Sigmoid colon (tissue), 7 donors: Measurements from ENCODE around the gene MORN1. TPM values are rescaled to one million over a fixed set of nuclear protein-coding genes. Genes with fewer than 3 reads are reported as not detected.

Experiments
- DNase-seq: peaks from one replicate; pipeline ENCODE4 v3.0.0-alpha.2; 2019
- H3K27ac ChIP-seq, 4 donors: fragments of 200-600 bp; sonication (generic); one replicate each; pipeline ENCODE4 v1.5.1; 2016 to 2019; ENCODE audit warnings: mild to moderate bottlenecking in 1 of 4
- H3K27me3 ChIP-seq, 3 donors: fragments of 200-600 bp; sonication (generic); one replicate each; pipeline ENCODE4 v1.5.1; 2019; ENCODE audit warnings: mild to moderate bottlenecking in 1 of 3
- H3K36me3 ChIP-seq, 4 donors: fragments of 200-600 bp; sonication (generic); one replicate each; pipeline ENCODE4 v1.5.1; 2016 to 2019
- H3K4me1 ChIP-seq, 4 donors: fragments of 200-600 bp; sonication (generic); one replicate each; pipeline ENCODE4 v1.5.1; 2017 to 2019
- H3K4me3 ChIP-seq, 4 donors: fragments of 200-600 bp; sonication (generic); one replicate each; pipeline ENCODE4 v1.5.1; 2017 to 2019; ENCODE audit warnings: mild to moderate bottlenecking in 2 of 4, moderate library complexity in 1 of 4
- H3K9me3 ChIP-seq, 4 donors: fragments of 200-600 bp in 3 of 4; sonication (generic) in 3 of 4; one replicate each; pipeline versions ENCODE4 v1.5.1 to v1.6.1; 2013 to 2019
- EP300 ChIP-seq, 4 donors: sonication (generic); formaldehyde crosslinking; IDR thresholded peaks; one replicate each; pipeline ENCODE4 v1.6.1; 2017; ENCODE audit warnings: antibody characterized with exemption in 4 of 4
- POLR2A ChIP-seq, 2 donors: fragments of 450-650 bp; IDR thresholded peaks; one replicate each; pipeline ENCODE4 v1.6.1; 2016; ENCODE audit warnings: antibody characterized with exemption in 2 of 2, mild to moderate bottlenecking in 2 of 2, moderate library complexity in 2 of 2
- POLR2AphosphoS5 ChIP-seq, 4 donors: sonication (generic); formaldehyde crosslinking; IDR thresholded peaks; one replicate each; pipeline ENCODE4 v1.6.1; 2017; ENCODE audit warnings: antibody characterized with exemption in 4 of 4
- WGBS, 2 donors: extraction: QIAGEN DNeasy Blood & Tissue Kit; methylation state at CpG; one replicate each; pipeline ENCODE4 v1.1.7; 2013; 5-methylcytosine and 5-hydroxymethylcytosine counted together
- intact Hi-C: fragments of 100-400 bp; cut with DNase I; formaldehyde crosslinking; loops from one replicate; pipeline ENCODE4 v1.15.1; 2023
- polyA plus RNA-seq, 3 donors: library from polyadenylated mRNA; stranded (reverse); fragments of 200-250 nt; gene quantifications; one replicate each; pipeline ENCODE4 v1.2.3, GENCODE V29; 2013
- total RNA-seq, 4 donors: library from RNA; depleted of rRNA; stranded (reverse); fragments of >200 nt; gene quantifications; one replicate each; pipeline ENCODE4 v1.1.0, GENCODE V29; 2016
- TF ChIP-seq, protein P1 (sequence below), 4 experiments: fragments of 450-650 bp in 3 of 4; fragments of 200-600 bp in 1 of 4; IDR thresholded peaks; one replicate each; pipeline ENCODE4 v1.5.1; 2016 to 2019; ENCODE audit warnings: antibody characterized with exemption in 4 of 4, mild to moderate bottlenecking in 3 of 4, moderate library complexity in 2 of 4
- donor health status: healthy with polysubstance abuse.
- donor health status: Bipolar disorder and iron deficiency.
- donor health status: healthy.

Gene MORN1
- total and polyA plus RNA-seq, 7 donors = 2.4 to 9.1 (median 6.4) TPM

- Histone ChIP-seq H3K4me1 (no peaks in the 10 kb centered on the region), H3K9me3 (peaks cover 0 to 6% (median 4%) of the 10 kb centered on the region in 4 donors), H3K27ac (no peak overlapping the region), H3K4me3 (no peak overlapping the region), H3K36me3 (no peaks in the 10 kb centered on the region), H3K27me3 (peaks cover 5 to 83% (median 33%) of the 10 kb centered on the region in 3 donors)
- no peak for DNase-seq
- TF ChIP-seq EP300 (IDR thresholded peaks at IDR 0.05) (no peak), POLR2A (IDR thresholded peaks at IDR 0.05) (no peak), POLR2AphosphoS5 (IDR thresholded peaks at IDR 0.05) (no peak)
- TF ChIP-seq, protein P1, sequence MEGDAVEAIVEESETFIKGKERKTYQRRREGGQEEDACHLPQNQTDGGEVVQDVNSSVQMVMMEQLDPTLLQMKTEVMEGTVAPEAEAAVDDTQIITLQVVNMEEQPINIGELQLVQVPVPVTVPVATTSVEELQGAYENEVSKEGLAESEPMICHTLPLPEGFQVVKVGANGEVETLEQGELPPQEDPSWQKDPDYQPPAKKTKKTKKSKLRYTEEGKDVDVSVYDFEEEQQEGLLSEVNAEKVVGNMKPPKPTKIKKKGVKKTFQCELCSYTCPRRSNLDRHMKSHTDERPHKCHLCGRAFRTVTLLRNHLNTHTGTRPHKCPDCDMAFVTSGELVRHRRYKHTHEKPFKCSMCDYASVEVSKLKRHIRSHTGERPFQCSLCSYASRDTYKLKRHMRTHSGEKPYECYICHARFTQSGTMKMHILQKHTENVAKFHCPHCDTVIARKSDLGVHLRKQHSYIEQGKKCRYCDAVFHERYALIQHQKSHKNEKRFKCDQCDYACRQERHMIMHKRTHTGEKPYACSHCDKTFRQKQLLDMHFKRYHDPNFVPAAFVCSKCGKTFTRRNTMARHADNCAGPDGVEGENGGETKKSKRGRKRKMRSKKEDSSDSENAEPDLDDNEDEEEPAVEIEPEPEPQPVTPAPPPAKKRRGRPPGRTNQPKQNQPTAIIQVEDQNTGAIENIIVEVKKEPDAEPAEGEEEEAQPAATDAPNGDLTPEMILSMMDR (IDR thresholded peaks at IDR 0.05) = no peak
- 67 to 84% methylated on average over 34 of the region's 34 CpGs for WGBS, 2 donors
- intact Hi-C loops = no loop called here
Observed at GRCh38 chr1:2433936-2434655, 42.7 kb upstream of the MORN1 start.

- no peak for DNase-seq
- no peak overlapping the region for H3K27ac ChIP-seq
- H3K4me1 ChIP-seq = no peaks in the 10 kb centered on the region
- WGBS, 2 donors = 89 to 92% methylated on average over 13 of the region's 13 CpGs
- no peaks in the 10 kb centered on the region for H3K36me3 ChIP-seq
- H3K4me3 ChIP-seq = no peak overlapping the region
- H3K9me3 ChIP-seq = peaks cover 0 to 6% (median 4%) of the 10 kb centered on the region in 4 donors
- H3K27me3 ChIP-seq = peaks cover 5 to 85% (median 34%) of the 10 kb centered on the region in 3 donors
- TF ChIP-seq EP300 (IDR thresholded peaks at IDR 0.05) (no peak), POLR2A (IDR thresholded peaks at IDR 0.05) (no peak), POLR2AphosphoS5 (IDR thresholded peaks at IDR 0.05) (no peak)
- TF ChIP-seq, protein P1 (IDR thresholded peaks at IDR 0.05) = no peak
- intact Hi-C loops = no loop called here
Observed at GRCh38 chr1:2433196-2433595, 41.8 kb upstream of the MORN1 start.

DNA sequence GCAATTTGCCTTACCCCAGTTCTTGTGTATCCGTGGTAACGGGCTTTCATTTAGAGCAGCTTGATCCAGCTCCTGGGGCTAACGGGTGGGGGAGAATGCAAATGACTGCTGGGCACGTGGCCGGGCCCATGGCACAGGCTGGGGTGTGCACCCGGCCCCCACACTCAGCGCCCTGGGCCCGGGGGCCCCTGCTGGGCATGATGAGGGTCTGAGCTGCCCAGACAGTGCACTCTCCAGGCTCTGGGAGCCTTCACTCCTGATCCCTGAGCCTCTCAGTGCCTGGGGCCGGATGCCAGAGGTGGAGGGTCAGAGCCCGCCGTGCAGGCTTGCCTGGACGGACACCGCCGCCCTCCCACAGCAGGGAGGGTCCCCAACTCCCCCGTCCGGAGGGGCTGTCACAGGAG, 41.1 kb upstream of the MORN1 start:
- Histone ChIP-seq H3K27ac (no peak overlapping the region), H3K4me3 (no peak overlapping the region), H3K36me3 (no peaks in the 10 kb centered on the region), H3K4me1 (no peaks in the 10 kb centered on the region), H3K27me3 (peaks cover 5 to 88% (median 42%) of the 10 kb centered on the region in 3 donors), H3K9me3 (peaks cover 0 to 6% (median 4%) of the 10 kb centered on the region in 4 donors)
- no peak for DNase-seq
- TF ChIP-seq EP300 (IDR thresholded peaks at IDR 0.05) = no peak
- no peak for TF ChIP-seq POLR2AphosphoS5 (IDR thresholded peaks at IDR 0.05)
- TF ChIP-seq, protein P1 (IDR thresholded peaks at IDR 0.05) = no peak
- no peak for TF ChIP-seq POLR2A (IDR thresholded peaks at IDR 0.05)
- WGBS, 2 donors = 63 to 79% methylated on average over 16 of the region's 16 CpGs
- intact Hi-C loops = no loop called here

DNA sequence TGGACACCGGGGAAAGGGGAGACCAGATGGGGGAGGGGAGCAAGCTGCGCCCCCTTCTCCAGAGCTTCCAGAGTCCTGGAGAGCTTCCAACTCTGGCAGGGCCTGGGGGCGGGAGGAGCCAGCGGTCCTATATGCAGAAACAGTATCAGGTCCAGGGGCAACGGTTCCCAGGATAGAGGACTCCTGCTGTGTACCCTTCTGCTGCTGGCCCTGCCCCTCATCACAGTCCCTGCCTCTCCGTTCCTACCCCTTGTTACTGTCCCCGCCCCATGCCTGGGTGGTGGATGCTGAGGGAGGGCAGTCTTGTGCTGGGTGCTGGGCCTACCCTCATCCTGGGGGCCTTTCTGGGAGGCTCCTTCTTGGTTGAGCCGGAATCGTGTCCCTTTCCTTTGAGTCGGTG, 40.2 kb upstream of the MORN1 start:
- 71 to 73% methylated on average over 10 of the region's 10 CpGs for WGBS, 2 donors

More for the DNA sequence above, 40.2 kb upstream of the MORN1 start:
- TF ChIP-seq POLR2A (IDR thresholded peaks at IDR 0.05) = no peak
- no peak for TF ChIP-seq POLR2AphosphoS5 (IDR thresholded peaks at IDR 0.05)
- TF ChIP-seq, protein P1 (IDR thresholded peaks at IDR 0.05) = no peak
- no peak for TF ChIP-seq EP300 (IDR thresholded peaks at IDR 0.05)
- no peak for DNase-seq
- Histone ChIP-seq H3K9me3 (peaks cover 0 to 6% (median 4%) of the 10 kb centered on the region in 4 donors), H3K36me3 (no peaks in the 10 kb centered on the region), H3K4me3 (no peak overlapping the region), H3K4me1 (no peaks in the 10 kb centered on the region), H3K27ac (no peak overlapping the region), H3K27me3 (peaks cover 5 to 88% (median 50%) of the 10 kb centered on the region in 3 donors)
- intact Hi-C loops = no loop called here
